GM21367 (cell line): ENCODE data around the gene NUDT1.
"Not testable (repeated sequence)": the region's sequence is repeated elsewhere in the genome, so short reads cannot be mapped to it uniquely, and the experiment has no call there.

ENCODE experiments used
- ATAC-seq: cut with Tn5 transposase; IDR thresholded peaks from one replicate; pipeline ENCODE4 v1.9.1; 2021; ENCODE audit not compliant: unreplicated experiment

Gene NUDT1

GRCh38 chr7:2264158-2264557 is 22.1 kb downstream of the NUDT1 start:
- no peak for ATAC-seq

- ATAC-seq = no peak
Measured at GRCh38 chr7:2266911-2267310, 24.9 kb downstream of the NUDT1 start.

GRCh38 chr7:2269089-2269990 is 27.3 kb downstream of the NUDT1 start:
- not testable (repeated sequence) for ATAC-seq

- no peak for ATAC-seq
Measured at GRCh38 chr7:2269991-2270460, 28.0 kb downstream of the NUDT1 start.

GRCh38 chr7:2270495-2270894 is 28.5 kb downstream of the NUDT1 start:
- ATAC-seq = no peak

- ATAC-seq = no peak
Measured at GRCh38 chr7:2271273-2272026, 29.4 kb downstream of the NUDT1 start.

GRCh38 chr7:2272031-2272430 is 30.0 kb downstream of the NUDT1 start:
- ATAC-seq = no peak

GRCh38 chr7:2273866-2274265 is 31.8 kb downstream of the NUDT1 start:
- no peak for ATAC-seq

GRCh38 chr7:2274666-2275065 is 32.6 kb downstream of the NUDT1 start:
- ATAC-seq = no peak

- no peak for ATAC-seq
Measured at GRCh38 chr7:2275101-2275500, 33.1 kb downstream of the NUDT1 start.

GRCh38 chr7:2276107-2276506 is 34.1 kb downstream of the NUDT1 start:
- no peak for ATAC-seq

- ATAC-seq = no peak
Measured at GRCh38 chr7:2278026-2278425, 36.0 kb downstream of the NUDT1 start.

- no peak for ATAC-seq
Measured at GRCh38 chr7:2279896-2280295, 37.9 kb downstream of the NUDT1 start.

- no peak for ATAC-seq
Measured at GRCh38 chr7:2280424-2280823, 38.4 kb downstream of the NUDT1 start.

- no peak for ATAC-seq
Measured at GRCh38 chr7:2281541-2281940, 39.5 kb downstream of the NUDT1 start.

- no peak for ATAC-seq
Measured at GRCh38 chr7:2282185-2282751, 40.2 kb downstream of the NUDT1 start.

GRCh38 chr7:2283074-2283473 is 41.0 kb downstream of the NUDT1 start:
- no peak for ATAC-seq

- no peak for ATAC-seq
Measured at GRCh38 chr7:2287745-2288144, 45.7 kb downstream of the NUDT1 start.

GRCh38 chr7:2288503-2288902 is 46.5 kb downstream of the NUDT1 start:
- peak; percentile 63 for ATAC-seq

- ATAC-seq = no peak
Measured at GRCh38 chr7:2289111-2289586, 47.1 kb downstream of the NUDT1 start.

GRCh38 chr7:2289621-2290020 is 47.6 kb downstream of the NUDT1 start:
- ATAC-seq = no peak

- no peak for ATAC-seq
Measured at GRCh38 chr7:2290877-2291276, 48.9 kb downstream of the NUDT1 start.
